ENCODE results near the gene RSL1D1. TPM values are rescaled to one million over a fixed set of nuclear protein-coding genes. Genes with fewer than 3 reads are reported as not detected.

RSL1D1 gene
- total RNA-seq, 1 donor from 2014 or later: 133 TPM

- no peaks in the 10 kb centered on the region for H3K27me3 Mint-ChIP-seq
- H3K4me1 Mint-ChIP-seq (ENCODE audit: low read depth): no peaks in the 10 kb centered on the region
- H3K36me3 Mint-ChIP-seq (ENCODE audit: insufficient read depth): peaks cover 23% of the 10 kb centered on the region
- DNase-seq (ENCODE audit: low spot score, unreplicated experiment): no peak
- H3K9me3 Mint-ChIP-seq (ENCODE audit: low read depth): no peaks in the 10 kb centered on the region
- H3K27ac Mint-ChIP-seq: peak overlapping the region; percentile 33
- H3K4me3 Mint-ChIP-seq (ENCODE audit: low read depth): no peak overlapping the region
- no peak for TF ChIP-seq CTCF (IDR thresholded peaks at IDR 0.05; ENCODE audit: unreplicated experiment)
Observed at GRCh38 chr16:11844499-11844898, 6.8 kb downstream of the RSL1D1 start.

GRCh38 chr16:11843861-11844260, 7.5 kb downstream of the RSL1D1 start:
- no peaks in the 10 kb centered on the region for H3K9me3 Mint-ChIP-seq (ENCODE audit: low read depth)
- no peaks in the 10 kb centered on the region for H3K4me1 Mint-ChIP-seq (ENCODE audit: low read depth)
- no peaks in the 10 kb centered on the region for H3K27me3 Mint-ChIP-seq
- H3K27ac Mint-ChIP-seq: no peak overlapping the region
- peaks cover 22% of the 10 kb centered on the region for H3K36me3 Mint-ChIP-seq (ENCODE audit: insufficient read depth)
- H3K4me3 Mint-ChIP-seq (ENCODE audit: low read depth): no peak overlapping the region
- no peak for DNase-seq (ENCODE audit: low spot score, unreplicated experiment)
- TF ChIP-seq CTCF (IDR thresholded peaks at IDR 0.05; ENCODE audit: unreplicated experiment): no peak

- DNase-seq (ENCODE audit: low spot score, unreplicated experiment): no peak
- no peaks in the 10 kb centered on the region for H3K4me1 Mint-ChIP-seq (ENCODE audit: low read depth)
- peaks cover 20% of the 10 kb centered on the region for H3K36me3 Mint-ChIP-seq (ENCODE audit: insufficient read depth)
- H3K27me3 Mint-ChIP-seq: no peaks in the 10 kb centered on the region
- no peak overlapping the region for H3K27ac Mint-ChIP-seq
- no peak for TF ChIP-seq CTCF (IDR thresholded peaks at IDR 0.05; ENCODE audit: unreplicated experiment)
- H3K4me3 Mint-ChIP-seq (ENCODE audit: low read depth): no peak overlapping the region
- H3K9me3 Mint-ChIP-seq (ENCODE audit: low read depth): no peaks in the 10 kb centered on the region
Observed at GRCh38 chr16:11843206-11843605, 8.1 kb downstream of the RSL1D1 start.

GRCh38 chr16:11841026-11841425, 10.3 kb downstream of the RSL1D1 start:
- Mint-ChIP-seq H3K36me3 (ENCODE audit: insufficient read depth) (peaks cover 19% of the 10 kb centered on the region), H3K4me3 (ENCODE audit: low read depth) (no peak overlapping the region), H3K4me1 (ENCODE audit: low read depth) (peaks cover 2% of the 10 kb centered on the region), H3K27me3 (no peaks in the 10 kb centered on the region), H3K9me3 (ENCODE audit: low read depth) (no peaks in the 10 kb centered on the region), H3K27ac (no peak overlapping the region)
- DNase-seq (ENCODE audit: low spot score, unreplicated experiment): no peak
- TF ChIP-seq CTCF (IDR thresholded peaks at IDR 0.05; ENCODE audit: unreplicated experiment): no peak

- no peaks in the 10 kb centered on the region for H3K27me3 Mint-ChIP-seq
- no peak overlapping the region for H3K4me3 Mint-ChIP-seq (ENCODE audit: low read depth)
- H3K9me3 Mint-ChIP-seq (ENCODE audit: low read depth): no peaks in the 10 kb centered on the region
- H3K27ac Mint-ChIP-seq: peak overlapping the region; percentile 76
- H3K36me3 Mint-ChIP-seq (ENCODE audit: insufficient read depth): peaks cover 17% of the 10 kb centered on the region
- TF ChIP-seq CTCF (IDR thresholded peaks at IDR 0.05; ENCODE audit: unreplicated experiment): no peak
- DNase-seq (ENCODE audit: low spot score, unreplicated experiment): no peak
- H3K4me1 Mint-ChIP-seq (ENCODE audit: low read depth): peaks cover 4% of the 10 kb centered on the region
Observed at GRCh38 chr16:11836650-11837244, 14.6 kb downstream of the RSL1D1 start.

Data from progenitor cell of endocrine pancreas (in vitro differentiated cells).